Activated CD4-positive, CD25-positive, alpha-beta regulatory T cell (primary cell): ENCODE results near the gene RABGAP1L.

Experiments used
- DNase-seq, 4 experiments: peaks; one replicate each; lab custom pipeline; 2025; lab: John Stamatoyannopoulos, UW

The RABGAP1L gene

GRCh38 chr1:174935961-174936727 is 776.8 kb downstream of the RABGAP1L start:
- DNase-seq: no peak

GRCh38 chr1:174938281-174939007 is 779.1 kb downstream of the RABGAP1L start:
- no peak for DNase-seq

- DNase-seq: no peak
These were observed 780.6 kb downstream of the RABGAP1L start for GRCh38 chr1:174939775-174940545.

GRCh38 chr1:174940646-174941175 is 781.4 kb downstream of the RABGAP1L start:
- no peak for DNase-seq

GRCh38 chr1:174942547-174943255 is 783.4 kb downstream of the RABGAP1L start:
- no peak for DNase-seq

GRCh38 chr1:174946031-174946430 is 786.7 kb downstream of the RABGAP1L start:
- no peak for DNase-seq

- no peak for DNase-seq
These were observed 789.7 kb downstream of the RABGAP1L start for GRCh38 chr1:174949061-174949460.

GRCh38 chr1:174949645-174950044 is 790.3 kb downstream of the RABGAP1L start:
- no peak for DNase-seq

GRCh38 chr1:174953285-174954072 is 794.2 kb downstream of the RABGAP1L start:
- DNase-seq: no peak

GRCh38 chr1:174954073-174954460 is 794.7 kb downstream of the RABGAP1L start:
- no peak for DNase-seq

GRCh38 chr1:174954671-174955669 is 795.6 kb downstream of the RABGAP1L start:
- DNase-seq: no peak

- DNase-seq: no peak
These were observed 796.8 kb downstream of the RABGAP1L start for GRCh38 chr1:174956086-174956485.

GRCh38 chr1:174956976-174957375 is 797.7 kb downstream of the RABGAP1L start:
- no peak for DNase-seq

- no peak for DNase-seq
These were observed 798.5 kb downstream of the RABGAP1L start for GRCh38 chr1:174957829-174958228.

- DNase-seq: no peak
These were observed 799.1 kb downstream of the RABGAP1L start for GRCh38 chr1:174958396-174958795.

GRCh38 chr1:174960362-174960761 is 801.0 kb downstream of the RABGAP1L start:
- no peak for DNase-seq

GRCh38 chr1:174963529-174964125 is 804.3 kb downstream of the RABGAP1L start:
- DNase-seq: no peak

GRCh38 chr1:174964261-174964971 is 805.1 kb downstream of the RABGAP1L start:
- no peak for DNase-seq

- DNase-seq: no peak
These were observed 805.6 kb downstream of the RABGAP1L start for GRCh38 chr1:174964972-174965361.
